Ovary (tissue), 9 donors: ENCODE results near the gene NPAS4. TPM values are rescaled to one million over a fixed set of nuclear protein-coding genes. Genes with fewer than 3 reads are reported as not detected.
"Not testable (repeated sequence)": the region's sequence is repeated elsewhere in the genome, so short reads cannot be mapped to it uniquely, and the experiment has no call there.

Source experiments
- DNase-seq, 5 donors: peaks; one replicate each; pipeline ENCODE4 v3.0.0-alpha.2; 2019 to 2020
- H3K27ac ChIP-seq, 2 donors: fragments of 200-600 bp; one replicate each; pipeline versions ENCODE4 v1.5.1 to v1.8.0; 2019 to 2022
- H3K27me3 ChIP-seq: fragments of 200-600 bp; one replicate; pipeline ENCODE4 v1.8.0; 2022
- H3K36me3 ChIP-seq: fragments of 200-600 bp; sonication (generic); one replicate; pipeline ENCODE4 v1.5.1; 2019
- H3K4me1 ChIP-seq: one replicate; pipeline ENCODE4 v1.8.1; 2013; ENCODE audit warnings: mild to moderate bottlenecking, moderate library complexity; ENCODE audit not compliant: insufficient read depth
- H3K4me3 ChIP-seq: fragments of 200-600 bp; sonication (generic); one replicate; pipeline ENCODE4 v1.5.1; 2017
- H3K9me3 ChIP-seq, 2 donors: fragments of 200-600 bp in 1 of 2; sonication (generic) in 1 of 2; one replicate each; pipeline versions ENCODE4 v1.5.1 to v1.8.1; 2013 to 2019; ENCODE audit warnings: mild to moderate bottlenecking in 1 of 2, moderate library complexity in 1 of 2
- EP300 ChIP-seq: sonication (generic); formaldehyde crosslinking; IDR thresholded peaks from one replicate; pipeline ENCODE4 v1.6.1; 2017; ENCODE audit warnings: antibody characterized with exemption
- POLR2A ChIP-seq: fragments of 450-650 bp; IDR thresholded peaks from one replicate; pipeline ENCODE4 v1.6.1; 2017; ENCODE audit warnings: antibody characterized with exemption, mild to moderate bottlenecking, moderate library complexity
- WGBS, 3 donors: extraction: QIAGEN DNeasy Blood & Tissue Kit in 1 of 3; methylation state at CpG; one replicate each; pipeline versions ENCODE4 v1.1.5 to v1.1.7; 2013 to 2017; 5-methylcytosine and 5-hydroxymethylcytosine counted together
- intact Hi-C, 4 donors: fragments of 100-400 bp; cut with DNase I; formaldehyde crosslinking; loops; one replicate each; pipeline versions ENCODE4 v1.11.0 to v1.15.1; 2022 to 2023
- polyA plus RNA-seq, 2 donors: library from polyadenylated mRNA; stranded (reverse); fragments of 200-250 nt in 1 of 2; fragments of 350-450 nt in 1 of 2; fragmentation: Illumina TruSeq in 1 of 2; extraction: RNeasy Lipid Tissue Mini Kit (QIAGEN cat#74804) in 1 of 2; gene quantifications; one replicate each; pipeline ENCODE4 v1.2.3, GENCODE V29; 2013 to 2014
- total RNA-seq, 7 donors: library from RNA; depleted of rRNA in 2 of 7; stranded (reverse); fragments of >200 nt in 2 of 7; fragmentation: NEBNext Ultra II Directional in 3 of 7; extraction: Animal tissue kit (Norgen Biotek cat#: 25700) in 3 of 7; gene quantifications; one replicate each; pipeline versions ENCODE4 v1.1.0 to v1.2.4, GENCODE V29; 2016 to 2023
- TF ChIP-seq, protein P1 (sequence below), 3 donors: fragments of 450-650 bp in 2 of 3; fragments of 200-600 bp in 1 of 3; IDR thresholded peaks; one replicate each; pipeline versions ENCODE4 v1.5.1 to v1.8.0; 2016 to 2022; ENCODE audit warnings: antibody characterized with exemption in 3 of 3, mild to moderate bottlenecking in 1 of 3
- donor health status: DM: no; HTN: no; CAD: no; lungs with moderate emphysema.
- donor health status: DM: no; HTN: no; CAD: no.
- donor health status: Bipolar disorder and iron deficiency.
- donor health status: DM: yes; HTN: yes; CAD: no.
- donor health status: DM: no; HTN: no; CAD: no.
- donor health status: DM: yes; HTN: yes; CAD: no.

NPAS4 gene
- total and polyA plus RNA-seq, 9 donors: 0.07 to 3.3 (median 0.32) TPM; not detected in 2

DNA sequence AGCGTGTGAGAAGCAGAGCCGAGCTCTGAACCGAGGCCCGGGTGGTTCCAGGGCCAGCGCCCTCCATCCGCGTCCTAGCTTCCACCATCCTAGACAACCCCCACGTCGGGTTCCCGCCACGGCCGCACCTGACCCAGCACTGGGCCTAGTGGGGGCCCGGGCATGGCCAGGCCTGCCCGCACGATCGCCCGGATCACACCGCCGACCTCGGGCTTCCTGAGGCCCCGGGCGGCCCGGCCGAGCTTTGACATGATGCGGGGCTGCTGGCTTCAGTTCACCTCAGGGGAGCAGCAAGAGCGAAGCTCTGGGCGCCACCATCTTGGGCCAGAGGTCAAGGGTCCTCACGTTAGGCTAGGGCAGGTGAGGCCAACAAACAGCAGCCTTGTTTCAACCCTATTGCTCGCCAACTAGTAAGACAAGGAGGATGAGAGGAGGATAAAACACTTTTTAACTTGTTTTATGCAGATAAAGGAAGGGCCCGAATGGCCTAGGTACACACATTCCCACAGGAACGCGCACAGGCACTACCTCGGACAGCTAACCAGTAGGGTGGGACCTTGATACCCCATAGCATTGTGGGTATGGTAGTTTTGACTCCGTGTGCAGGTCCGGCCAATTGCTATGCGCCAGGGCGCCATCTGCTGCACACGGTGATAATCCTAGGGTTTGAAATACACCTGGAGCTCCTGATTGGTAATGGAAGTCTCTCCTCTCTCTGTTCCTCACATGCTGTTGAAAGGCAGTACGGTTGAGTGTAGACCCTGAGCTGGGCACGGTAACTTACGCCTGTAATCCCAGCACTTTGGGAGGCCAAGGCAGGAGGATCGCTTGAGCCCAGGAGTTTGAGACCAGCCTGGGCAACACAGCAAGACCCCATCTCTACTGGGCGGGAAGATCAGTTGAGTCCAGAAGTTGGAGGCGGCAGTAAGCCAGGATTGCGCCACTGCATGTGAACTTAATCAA, 17.9 kb downstream of the NPAS4 start, which contains the start of gene MRPL11:
Gene MRPL11 (minus strand): TSS at position 345 of the 963 bp plus-strand sequence. CDS start 94 bp downstream, at position 251.
- TF ChIP-seq, protein P1, sequence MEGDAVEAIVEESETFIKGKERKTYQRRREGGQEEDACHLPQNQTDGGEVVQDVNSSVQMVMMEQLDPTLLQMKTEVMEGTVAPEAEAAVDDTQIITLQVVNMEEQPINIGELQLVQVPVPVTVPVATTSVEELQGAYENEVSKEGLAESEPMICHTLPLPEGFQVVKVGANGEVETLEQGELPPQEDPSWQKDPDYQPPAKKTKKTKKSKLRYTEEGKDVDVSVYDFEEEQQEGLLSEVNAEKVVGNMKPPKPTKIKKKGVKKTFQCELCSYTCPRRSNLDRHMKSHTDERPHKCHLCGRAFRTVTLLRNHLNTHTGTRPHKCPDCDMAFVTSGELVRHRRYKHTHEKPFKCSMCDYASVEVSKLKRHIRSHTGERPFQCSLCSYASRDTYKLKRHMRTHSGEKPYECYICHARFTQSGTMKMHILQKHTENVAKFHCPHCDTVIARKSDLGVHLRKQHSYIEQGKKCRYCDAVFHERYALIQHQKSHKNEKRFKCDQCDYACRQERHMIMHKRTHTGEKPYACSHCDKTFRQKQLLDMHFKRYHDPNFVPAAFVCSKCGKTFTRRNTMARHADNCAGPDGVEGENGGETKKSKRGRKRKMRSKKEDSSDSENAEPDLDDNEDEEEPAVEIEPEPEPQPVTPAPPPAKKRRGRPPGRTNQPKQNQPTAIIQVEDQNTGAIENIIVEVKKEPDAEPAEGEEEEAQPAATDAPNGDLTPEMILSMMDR (IDR thresholded peaks at IDR 0.05): peak; percentile 51 to 73 (median 64)
- TF ChIP-seq POLR2A (no peak), EP300 (no peak)
- peak; percentile 85 to 91 (median 88) for DNase-seq
- H3K4me3 ChIP-seq: peak within 1 kb of the TSS; percentile 58
- H3K36me3 ChIP-seq: no peaks in the 10 kb centered on the region
- H3K27ac ChIP-seq: peak within 1 kb of the TSS; percentile 86 to 90
- 7 to 8% (median 8%) methylated on average over 43 to 45 of the region's 45 CpGs for WGBS, 3 donors
- no peaks in the 10 kb centered on the region for H3K27me3 ChIP-seq
- peaks cover 5% of the 10 kb centered on the region for H3K4me1 ChIP-seq
- H3K9me3 ChIP-seq: no peaks in the 10 kb centered on the region
- intact Hi-C loops: loop anchor here in 1 of 4 donors (2.0 kb wide), 1 partner anchor 30 kb away; no protein-coding TSS in a partner anchor

DNA sequence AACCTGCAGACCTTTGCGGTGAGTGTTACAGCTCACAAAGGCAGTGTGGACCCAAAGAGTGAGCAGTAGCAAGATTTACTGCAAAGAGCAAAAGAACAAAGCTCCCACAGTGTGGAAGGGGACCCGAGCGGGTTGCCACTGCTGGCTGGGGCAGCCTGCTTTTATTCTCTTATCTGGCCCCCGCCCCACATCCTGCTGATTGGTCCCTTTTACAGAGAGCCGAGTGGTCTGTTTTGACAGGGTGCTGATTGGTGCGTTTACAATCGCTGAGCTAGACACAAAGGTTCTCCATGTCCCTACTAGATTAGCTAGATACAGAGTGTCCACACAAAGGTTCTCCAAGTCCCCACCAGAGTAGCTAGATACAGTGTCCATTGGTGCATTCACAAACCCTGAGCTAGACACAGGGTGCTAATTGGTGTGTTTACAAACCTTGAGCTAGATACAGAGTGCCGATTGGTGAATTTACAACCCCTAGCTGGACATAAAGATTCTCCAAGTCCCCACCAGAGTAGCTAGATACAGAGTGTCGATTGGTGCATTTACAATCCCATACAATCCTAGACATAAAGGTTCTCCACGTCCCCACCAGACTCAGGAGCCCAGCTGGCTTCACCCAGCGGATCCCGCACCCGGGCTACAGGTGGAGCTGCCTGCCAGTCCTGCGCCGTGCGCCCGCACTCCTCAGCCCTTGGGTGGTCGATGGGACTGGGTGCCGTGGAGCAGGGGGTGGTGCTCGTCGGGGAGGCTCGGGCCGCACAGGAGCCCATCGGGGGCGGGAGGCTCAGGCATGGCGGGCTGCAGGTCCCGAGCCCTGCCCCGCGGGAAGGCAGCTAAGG, 19.5 kb downstream of the NPAS4 start:
- H3K36me3 ChIP-seq, intact Hi-C loops, H3K27me3 ChIP-seq, H3K9me3 ChIP-seq, DNase-seq, H3K27ac ChIP-seq, H3K4me1 ChIP-seq, H3K4me3 ChIP-seq: not testable (repeated sequence)
- WGBS, 3 donors: 84 to 89% (median 87%) methylated on average over 29 of the region's 29 CpGs

DNA sequence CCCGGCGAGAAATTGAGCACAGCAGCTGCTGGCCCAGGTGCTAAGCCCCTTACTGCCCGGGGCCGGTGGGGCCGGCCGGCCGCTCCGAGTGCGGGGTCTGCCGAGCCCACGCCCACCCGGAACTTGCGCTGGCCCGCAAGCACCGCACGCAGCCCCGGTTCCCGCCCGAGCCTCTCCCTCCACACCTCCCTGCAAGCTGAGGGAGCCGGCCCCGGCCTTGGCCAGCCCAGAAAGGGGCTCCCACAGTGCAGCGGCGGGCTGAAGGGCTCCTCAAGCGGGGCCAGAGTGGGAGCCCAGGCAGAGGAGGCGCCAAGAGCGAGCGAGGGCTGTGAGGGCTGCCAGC, 20.1 kb downstream of the NPAS4 start:
- DNase-seq, H3K4me3 ChIP-seq, H3K27ac ChIP-seq, H3K27me3 ChIP-seq, H3K9me3 ChIP-seq, H3K4me1 ChIP-seq, H3K36me3 ChIP-seq, intact Hi-C loops: not testable (repeated sequence)
- 85 to 89% (median 88%) methylated on average over 25 to 26 of the region's 27 CpGs for WGBS, 3 donors

DNA sequence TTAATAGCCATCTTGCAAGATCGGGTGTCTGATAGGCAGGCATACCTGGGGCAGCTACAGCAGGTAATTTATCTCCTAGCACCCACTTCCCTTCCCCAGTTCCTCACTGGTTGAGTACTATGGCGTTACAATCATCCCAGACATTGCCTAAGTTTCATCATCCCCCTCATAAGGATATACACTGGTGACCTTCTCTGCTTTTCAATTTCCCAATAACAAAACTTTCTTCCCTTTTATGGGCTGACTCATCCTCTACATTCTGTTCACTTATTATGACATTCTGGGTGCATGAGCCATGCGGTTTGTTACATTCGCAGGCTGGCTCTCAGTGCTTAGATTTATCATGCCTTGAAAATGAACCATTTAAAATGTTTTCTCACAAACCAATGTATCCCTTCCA, 22.8 kb downstream of the NPAS4 start:
- H3K9me3 ChIP-seq: no peaks in the 10 kb centered on the region
- H3K36me3 ChIP-seq: no peaks in the 10 kb centered on the region
- intact Hi-C loops: no loop called here
- TF ChIP-seq, protein P1 (IDR thresholded peaks at IDR 0.05): no peak
- TF ChIP-seq POLR2A: no peak
- no peak for TF ChIP-seq EP300
- 80 to 90% (median 84%) methylated on average over 4 of the region's 4 CpGs for WGBS, 3 donors
- no peak overlapping the region for H3K27ac ChIP-seq
- H3K27me3 ChIP-seq: no peaks in the 10 kb centered on the region
- no peaks in the 10 kb centered on the region for H3K4me1 ChIP-seq
- H3K4me3 ChIP-seq: no peak overlapping the region
- no peak for DNase-seq

GRCh38 chr11:66447012-66447411, 26.2 kb downstream of the NPAS4 start:
- Histone ChIP-seq H3K27ac (no peak overlapping the region), H3K27me3 (no peaks in the 10 kb centered on the region), H3K36me3 (no peaks in the 10 kb centered on the region), H3K4me1 (no peaks in the 10 kb centered on the region), H3K9me3 (no peaks in the 10 kb centered on the region), H3K4me3 (no peak overlapping the region)
- no peak for DNase-seq
- TF ChIP-seq POLR2A: no peak
- TF ChIP-seq, protein P1 (IDR thresholded peaks at IDR 0.05): no peak
- no peak for TF ChIP-seq EP300
- intact Hi-C loops: no loop called here
